Stromal cell of bone marrow (primary cell): ENCODE results near the gene KCNIP4.
"Not testable (repeated sequence)": the region's sequence is repeated elsewhere in the genome, so short reads cannot be mapped to it uniquely, and the experiment has no call there.

ENCODE experiments used
- DNase-seq: peaks from one replicate; pipeline ENCODE4 v3.0.0-alpha.2; 2012; ENCODE audit warnings: low read depth

KCNIP4 gene

GRCh38 chr4:21366312-21366711 is 582.3 kb downstream of the KCNIP4 start:
- DNase-seq: no peak

DNA sequence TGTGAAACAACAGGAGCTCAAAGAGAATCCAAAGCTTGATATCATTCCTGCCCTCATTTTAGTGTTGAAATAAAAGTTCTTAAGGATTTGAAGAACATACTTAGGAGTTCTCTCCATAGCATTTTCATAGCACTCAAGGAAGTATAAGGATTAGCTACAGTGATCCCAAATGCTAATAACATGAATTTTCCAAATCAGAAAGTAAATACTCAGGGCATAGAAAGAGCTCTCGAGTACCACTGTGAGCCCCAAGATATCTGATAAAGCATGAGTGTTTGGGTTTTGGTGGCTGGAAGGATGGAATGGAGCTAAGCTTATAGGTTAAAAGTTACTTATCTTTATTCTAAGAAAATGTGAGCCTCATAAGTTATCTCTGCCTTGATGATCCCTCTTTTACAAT is 584.9 kb downstream of the KCNIP4 start:
- no peak for DNase-seq

DNA sequence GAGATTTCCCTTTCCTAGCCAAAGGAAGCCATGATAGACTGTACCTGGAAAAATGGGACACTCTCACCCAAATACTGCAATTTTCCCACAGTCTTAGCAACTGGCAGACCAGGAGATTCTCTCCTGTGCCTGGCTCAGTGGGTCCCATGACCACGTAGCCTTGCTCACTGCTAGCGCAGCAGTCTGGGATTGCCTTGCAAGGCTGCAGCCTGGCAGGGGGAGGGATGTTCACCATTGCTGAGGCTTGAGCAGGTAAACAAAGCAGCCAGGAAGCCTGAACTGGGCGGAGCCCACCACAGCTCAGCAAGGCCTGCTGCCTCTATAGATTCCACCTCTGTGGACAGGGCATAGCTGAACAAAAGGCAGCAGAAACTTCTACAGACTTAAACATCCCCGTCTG is 596.2 kb downstream of the KCNIP4 start:
- not testable (repeated sequence) for DNase-seq

GRCh38 chr4:21347142-21347541 is 601.4 kb downstream of the KCNIP4 start:
- no peak for DNase-seq

DNA sequence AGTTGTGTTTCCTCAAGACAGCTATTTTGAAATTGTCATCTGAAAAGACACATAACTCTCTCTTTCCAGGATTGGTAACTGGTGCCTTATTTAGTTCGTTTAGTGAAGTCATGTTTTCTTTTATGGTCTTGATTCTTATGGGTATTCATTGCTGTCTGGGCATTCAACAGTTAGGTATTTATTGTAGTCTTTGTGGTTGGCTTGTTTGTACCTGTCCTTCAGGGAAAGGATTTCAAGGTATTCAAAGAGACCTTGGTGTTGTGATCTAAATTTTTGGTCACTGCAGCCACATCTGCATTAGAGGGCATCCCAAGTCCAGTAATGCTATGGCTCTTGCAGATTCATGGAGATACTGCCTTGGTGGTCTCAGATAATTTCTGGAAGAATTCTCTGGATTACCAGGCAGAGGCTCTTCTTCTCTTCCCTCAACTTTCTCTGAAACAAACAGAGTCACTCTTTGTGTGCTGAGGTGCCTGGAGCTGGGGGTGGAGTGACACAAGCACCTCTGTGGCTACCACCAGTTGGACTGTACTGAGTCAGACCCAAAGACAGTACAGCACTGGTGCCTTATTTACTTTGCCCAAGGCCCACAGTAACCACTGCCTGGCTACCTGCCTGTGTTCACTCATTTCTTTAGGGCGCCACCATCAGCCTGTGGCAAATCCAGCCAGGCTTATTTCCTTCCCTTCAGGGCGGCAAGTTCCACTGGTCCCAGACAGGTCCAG is 620.4 kb downstream of the KCNIP4 start:
- DNase-seq: no peak

- no peak for DNase-seq
Observed at GRCh38 chr4:21320034-21320433, 628.5 kb downstream of the KCNIP4 start.

DNA sequence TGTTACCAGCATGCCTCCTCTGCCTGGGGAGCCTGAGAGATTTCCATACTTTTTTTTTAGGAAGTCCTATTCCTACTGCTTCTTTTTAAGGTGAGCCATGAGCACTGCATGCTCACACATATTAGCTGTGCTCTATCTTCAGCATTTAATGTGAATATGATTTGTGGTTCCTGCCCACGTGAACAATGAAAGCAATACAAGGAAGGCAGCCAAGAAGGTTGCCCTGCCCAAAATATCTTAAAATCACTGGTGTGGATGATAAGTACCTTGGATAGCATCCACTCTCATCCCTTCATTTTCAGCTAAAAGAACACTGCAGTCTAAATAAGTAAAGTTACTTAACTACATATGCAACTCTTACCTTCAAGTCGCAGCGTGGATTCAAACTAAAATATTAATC is 640.9 kb downstream of the KCNIP4 start:
- DNase-seq: no peak

GRCh38 chr4:21304540-21304887 is 644.1 kb downstream of the KCNIP4 start:
- DNase-seq: no peak

DNA sequence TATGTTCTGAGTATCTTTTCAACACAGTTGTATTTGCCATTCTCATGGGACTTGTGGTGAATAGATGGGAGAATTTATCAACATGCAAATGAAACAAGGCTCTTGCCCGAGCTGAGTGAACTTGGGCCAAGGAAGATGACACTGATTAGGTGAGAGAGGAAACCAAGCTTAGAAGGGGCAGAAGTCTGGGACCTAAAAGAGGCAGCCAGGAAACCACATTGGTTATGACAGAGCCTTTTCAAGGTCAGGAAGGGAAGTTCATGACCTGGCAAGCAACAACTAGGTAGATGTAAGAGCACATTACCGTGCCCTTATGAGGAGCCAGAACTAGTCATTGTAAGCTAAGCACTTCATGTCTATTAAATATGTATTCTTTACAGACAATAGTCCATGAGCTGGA is 658.0 kb downstream of the KCNIP4 start:
- DNase-seq: no peak

- no peak for DNase-seq
Observed at GRCh38 chr4:21276046-21276445, 672.5 kb downstream of the KCNIP4 start.

DNA sequence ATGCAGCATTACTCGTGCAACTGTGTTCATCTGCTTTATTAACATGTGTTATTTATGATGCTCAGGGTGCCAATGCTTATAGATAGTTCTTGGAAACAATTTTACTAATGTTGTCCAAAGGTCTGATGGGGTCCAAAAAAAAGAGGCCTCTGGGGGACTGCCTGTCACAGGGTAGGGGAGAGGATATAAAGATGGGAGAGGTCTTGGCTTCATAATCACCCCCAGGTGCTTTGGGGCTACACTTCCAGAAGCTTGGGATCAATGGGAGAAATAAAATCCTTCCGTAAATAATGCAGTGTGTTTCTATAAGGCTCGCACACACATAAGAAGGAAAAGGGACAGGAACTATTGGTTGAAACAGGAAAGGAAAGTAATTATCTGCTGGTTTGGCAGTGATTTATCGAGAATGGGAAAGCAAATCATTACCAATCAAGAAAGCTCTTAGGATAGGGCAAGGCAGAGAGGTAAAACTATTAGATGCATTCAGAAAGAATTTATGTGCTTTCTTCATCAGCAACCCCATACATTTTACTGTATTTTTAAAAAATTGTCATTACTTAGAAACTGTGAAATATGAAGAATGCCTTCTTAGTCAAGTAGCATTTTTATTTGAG is 677.0 kb downstream of the KCNIP4 start:
- no peak for DNase-seq

DNA sequence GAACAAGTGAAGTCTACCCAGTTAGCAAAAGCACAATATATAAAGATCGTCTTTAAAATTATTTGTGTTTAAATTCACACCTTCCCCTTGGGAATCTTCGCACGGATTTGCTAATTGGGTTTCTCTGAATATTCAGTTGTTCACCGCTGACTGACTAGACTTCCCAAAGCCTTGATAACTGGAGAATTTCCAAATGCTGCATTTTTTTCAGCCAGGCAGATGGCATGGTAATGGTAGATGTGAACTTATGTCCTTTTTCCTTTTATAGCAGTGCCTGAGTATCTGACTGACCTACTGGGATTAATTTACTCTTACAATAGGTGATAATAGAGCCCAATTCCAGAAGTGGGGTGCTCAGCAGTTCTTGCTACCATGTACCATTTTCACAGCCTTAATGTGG is 700.2 kb downstream of the KCNIP4 start:
- no peak for DNase-seq

- DNase-seq: no peak
Observed at GRCh38 chr4:21242163-21242562, 706.4 kb downstream of the KCNIP4 start.

- no peak for DNase-seq
Observed at GRCh38 chr4:21226637-21227538, 721.7 kb downstream of the KCNIP4 start.

DNA sequence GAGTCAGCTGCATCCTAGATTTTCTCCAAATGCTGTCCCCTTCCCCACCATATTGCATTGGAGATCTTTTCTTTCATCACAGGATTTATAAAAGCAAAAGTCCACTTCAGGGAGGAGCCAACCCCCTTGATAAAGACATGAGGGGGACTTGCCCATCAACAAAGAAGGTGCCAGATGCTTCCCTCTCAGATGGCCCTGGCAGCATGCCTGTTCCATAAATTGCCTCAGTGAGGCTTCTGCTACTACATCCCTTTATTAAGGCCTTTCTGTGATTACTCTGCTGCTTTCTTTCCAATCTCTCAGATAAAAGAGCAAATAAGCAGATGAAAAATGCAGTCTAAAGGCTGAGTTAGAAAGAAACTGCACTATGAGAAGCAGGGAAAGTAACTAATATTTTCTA is 736.7 kb downstream of the KCNIP4 start:
- DNase-seq: no peak

DNA sequence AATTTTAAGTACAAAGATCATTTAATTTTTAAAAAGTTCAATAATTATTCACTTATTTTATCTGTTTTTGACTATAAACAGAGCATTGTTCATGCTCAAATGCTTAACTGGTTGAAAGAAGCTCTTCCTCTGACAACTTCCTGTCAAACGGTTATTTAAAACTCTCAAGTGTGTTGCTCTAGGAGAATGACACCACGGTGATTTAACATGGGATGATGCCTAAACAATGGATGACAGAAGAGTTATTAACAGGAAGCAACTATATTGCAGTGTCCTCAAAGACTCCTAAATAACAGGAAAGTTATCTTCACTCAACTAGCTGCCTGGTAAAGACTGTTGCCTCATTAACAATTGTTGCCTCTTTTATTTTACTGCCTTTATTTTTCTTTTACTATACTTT is 738.7 kb downstream of the KCNIP4 start:
- DNase-seq: no peak

DNA sequence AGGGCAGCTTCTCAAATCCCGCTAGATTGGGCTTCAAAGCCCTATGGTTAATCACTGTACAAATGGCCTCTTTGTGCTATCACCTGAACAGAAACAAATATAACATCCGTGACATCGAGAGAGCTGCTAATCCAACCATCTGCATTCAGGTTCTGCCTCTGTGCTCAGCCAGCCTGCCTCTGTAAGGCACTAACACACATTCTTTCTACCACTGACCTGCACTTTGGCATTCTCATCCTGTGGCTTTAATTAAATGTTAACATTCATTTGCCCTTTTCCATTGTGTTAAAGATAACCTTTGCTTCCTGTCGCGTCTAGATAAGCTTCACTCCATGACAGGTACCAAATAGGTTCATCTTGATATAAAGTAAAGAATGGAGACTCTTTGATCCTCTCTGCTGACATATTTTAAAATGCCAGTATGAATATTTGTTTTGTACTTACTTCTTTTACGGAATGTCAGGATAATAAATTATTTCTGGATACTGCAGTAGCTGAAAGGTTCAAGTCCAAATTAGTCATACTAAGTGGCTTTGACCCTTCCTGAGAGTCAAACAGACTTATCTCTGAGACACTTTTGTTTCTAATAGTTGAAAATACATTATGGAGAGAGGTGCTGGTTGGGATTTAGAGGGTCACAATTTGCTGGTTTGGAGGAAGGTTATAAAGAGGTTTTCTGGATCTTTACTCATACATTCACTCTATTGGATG is 742.6 kb downstream of the KCNIP4 start:
- no peak for DNase-seq

DNA sequence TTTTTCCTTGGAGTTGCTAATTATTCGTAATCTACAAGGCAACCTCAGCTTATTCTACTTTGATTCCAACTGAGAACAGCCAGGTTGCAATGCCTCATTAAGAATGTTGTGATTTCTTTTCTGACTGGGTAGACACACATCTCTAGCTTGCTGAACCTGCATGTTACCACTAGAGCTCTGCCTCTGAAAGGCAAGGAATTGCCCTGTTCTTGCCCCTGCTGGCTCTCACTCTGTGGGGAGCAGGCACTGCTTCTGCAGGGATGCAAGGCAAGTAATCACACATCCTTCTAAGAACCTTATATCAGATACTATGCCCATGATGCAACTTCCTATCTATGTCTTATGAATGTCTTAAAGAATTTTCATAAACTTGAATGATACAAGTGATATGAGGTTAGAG is 745.2 kb downstream of the KCNIP4 start:
- no peak for DNase-seq

- DNase-seq: no peak
Observed at GRCh38 chr4:21202959-21203358, 745.6 kb downstream of the KCNIP4 start.

DNA sequence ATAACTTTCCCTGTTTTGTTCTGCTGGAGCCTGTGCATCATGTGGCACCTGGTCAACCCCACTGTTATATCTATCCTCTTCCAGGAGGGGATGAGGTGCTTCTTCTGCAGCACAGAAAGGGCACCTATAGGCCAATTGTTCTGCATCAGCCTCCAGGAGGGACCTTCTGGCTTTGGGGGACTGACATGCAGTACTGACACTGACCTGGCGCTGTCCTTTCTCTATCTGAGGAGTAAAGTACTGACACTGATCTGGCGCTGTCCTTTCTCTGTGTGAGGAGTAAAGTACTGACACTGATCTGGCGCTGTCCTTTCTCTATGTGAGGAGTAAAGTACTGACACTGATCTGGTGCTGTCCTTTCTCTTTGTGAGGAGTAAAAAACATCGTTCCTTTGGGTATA is 749.9 kb downstream of the KCNIP4 start:
- no peak for DNase-seq

- DNase-seq: no peak
Observed at GRCh38 chr4:21195682-21196081, 752.9 kb downstream of the KCNIP4 start.

DNA sequence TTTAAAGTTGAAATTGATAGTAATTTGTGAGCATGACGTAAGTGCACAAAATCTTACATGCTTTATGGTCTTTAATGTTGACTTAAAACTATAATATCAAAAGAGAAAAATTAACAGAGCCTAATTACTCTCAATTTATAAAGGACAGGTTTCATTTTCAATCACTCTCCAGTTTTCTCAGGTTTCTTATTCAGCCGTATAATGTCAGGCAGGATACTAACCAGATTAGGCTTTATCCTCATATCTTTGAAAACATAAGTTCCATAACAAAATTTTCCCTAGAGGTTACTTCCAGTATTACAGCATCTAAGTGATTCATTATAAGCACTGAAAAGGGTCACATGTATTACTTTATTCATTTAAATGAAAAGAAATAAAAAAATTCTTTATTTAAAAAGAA is 756.2 kb downstream of the KCNIP4 start:
- DNase-seq: no peak

DNA sequence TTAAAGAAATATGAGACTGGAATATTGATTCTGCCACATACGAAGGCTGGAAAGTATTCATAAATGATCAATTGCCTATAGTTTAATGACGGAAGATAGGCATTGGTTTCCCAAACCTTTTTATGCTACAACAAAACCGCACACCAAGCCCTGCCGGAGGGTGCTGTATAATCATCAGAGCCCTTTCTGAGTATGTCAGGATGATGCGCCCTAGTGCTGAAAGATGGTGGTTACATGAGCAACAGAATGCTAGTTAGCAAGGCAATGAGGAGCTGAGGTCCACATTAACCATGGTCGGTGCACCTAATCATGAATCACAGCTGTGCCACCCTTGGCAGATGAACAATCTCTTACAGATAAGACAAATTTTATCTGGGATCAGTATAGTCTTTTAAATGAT is 757.3 kb downstream of the KCNIP4 start:
- no peak for DNase-seq
